ENCODE data around the gene HSPA8.

DNA sequence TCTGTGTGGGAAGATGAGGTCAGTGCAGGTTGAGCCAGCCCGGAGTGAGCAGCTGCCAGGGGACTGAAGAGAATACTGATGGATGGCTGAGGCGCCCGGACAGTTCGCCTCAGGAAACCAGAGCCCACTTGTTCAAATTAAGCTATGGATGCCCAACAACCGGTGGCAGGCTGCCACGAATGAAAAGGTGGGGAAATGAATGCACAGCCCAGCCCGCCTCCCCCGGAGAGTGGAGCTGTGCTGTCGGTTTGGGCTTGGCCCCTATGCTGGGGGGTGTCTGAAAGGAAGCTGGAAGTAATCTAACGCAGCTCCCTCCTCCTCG lies 21.9 kb downstream of the HSPA8 start:
- no peak for TF ChIP-seq POLR2A (IDR thresholded peaks at IDR 0.05)
- TF ChIP-seq, protein P1, sequence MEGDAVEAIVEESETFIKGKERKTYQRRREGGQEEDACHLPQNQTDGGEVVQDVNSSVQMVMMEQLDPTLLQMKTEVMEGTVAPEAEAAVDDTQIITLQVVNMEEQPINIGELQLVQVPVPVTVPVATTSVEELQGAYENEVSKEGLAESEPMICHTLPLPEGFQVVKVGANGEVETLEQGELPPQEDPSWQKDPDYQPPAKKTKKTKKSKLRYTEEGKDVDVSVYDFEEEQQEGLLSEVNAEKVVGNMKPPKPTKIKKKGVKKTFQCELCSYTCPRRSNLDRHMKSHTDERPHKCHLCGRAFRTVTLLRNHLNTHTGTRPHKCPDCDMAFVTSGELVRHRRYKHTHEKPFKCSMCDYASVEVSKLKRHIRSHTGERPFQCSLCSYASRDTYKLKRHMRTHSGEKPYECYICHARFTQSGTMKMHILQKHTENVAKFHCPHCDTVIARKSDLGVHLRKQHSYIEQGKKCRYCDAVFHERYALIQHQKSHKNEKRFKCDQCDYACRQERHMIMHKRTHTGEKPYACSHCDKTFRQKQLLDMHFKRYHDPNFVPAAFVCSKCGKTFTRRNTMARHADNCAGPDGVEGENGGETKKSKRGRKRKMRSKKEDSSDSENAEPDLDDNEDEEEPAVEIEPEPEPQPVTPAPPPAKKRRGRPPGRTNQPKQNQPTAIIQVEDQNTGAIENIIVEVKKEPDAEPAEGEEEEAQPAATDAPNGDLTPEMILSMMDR (IDR thresholded peaks at IDR 0.05): no peak
